SU-DHL-6 (cell line): ENCODE results near the gene GRAMD1A.

Experiments used
- CTCF ChIP-seq: fragments of 200-600 bp; sonication (generic); IDR thresholded peaks from one replicate; pipeline ENCODE4 v1.5.1; 2017; ENCODE audit warnings: antibody characterized with exemption, mild to moderate bottlenecking, low read length, moderate library complexity; ENCODE audit not compliant: insufficient read depth, poor library complexity, severe bottlenecking
- EZH2phosphoT487 ChIP-seq: fragments of 200-600 bp; sonication (generic), shearing (Covaris generic); conservative IDR thresholded peaks from 2 replicates; pipeline ENCODE4 v1.6.1; 2018; ENCODE audit warnings: mild to moderate bottlenecking, antibody characterized with exemption, low read length, moderate library complexity, mixed read lengths

GRCh38 chr19:35044317-35045117 is 44.4 kb downstream of the GRAMD1A start:
- peak; percentile 91 for TF ChIP-seq CTCF
- TF ChIP-seq EZH2phosphoT487 = no peak
